ENCODE results near the gene C11orf42. TPM values are rescaled to one million over a fixed set of nuclear protein-coding genes. Genes with fewer than 3 reads are reported as not detected.

The C11orf42 gene
- total and polyA plus RNA-seq, 2 experiments from 2014 or later: 0.16 TPM; not detected in 1

DNA sequence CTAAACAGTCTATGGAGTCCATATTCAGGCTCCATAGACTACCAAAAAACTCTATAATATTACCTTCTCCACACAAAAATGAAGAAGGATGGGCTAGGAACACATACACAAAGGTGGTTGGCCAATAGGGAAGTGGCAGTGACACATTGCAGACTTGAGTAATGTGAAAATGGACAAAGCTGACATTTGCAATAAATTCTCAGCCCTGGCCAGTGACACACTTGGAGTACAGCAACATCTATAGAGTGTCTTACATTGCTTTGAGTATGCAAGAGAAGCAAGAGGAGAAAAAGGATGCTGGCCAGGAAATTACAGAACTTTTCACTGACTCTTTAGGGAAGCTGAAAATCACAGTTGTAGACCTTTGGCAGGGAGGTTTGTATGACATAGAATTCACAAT lies 13.6 kb upstream of the C11orf42 start:
- no peak for DNase-seq
- in situ Hi-C loops (cut with MboI): no loop called here
- H3K27me3 ChIP-seq (replicated peaks; ENCODE audit: insufficient read depth): no peaks in the 10 kb centered on the region

DNA sequence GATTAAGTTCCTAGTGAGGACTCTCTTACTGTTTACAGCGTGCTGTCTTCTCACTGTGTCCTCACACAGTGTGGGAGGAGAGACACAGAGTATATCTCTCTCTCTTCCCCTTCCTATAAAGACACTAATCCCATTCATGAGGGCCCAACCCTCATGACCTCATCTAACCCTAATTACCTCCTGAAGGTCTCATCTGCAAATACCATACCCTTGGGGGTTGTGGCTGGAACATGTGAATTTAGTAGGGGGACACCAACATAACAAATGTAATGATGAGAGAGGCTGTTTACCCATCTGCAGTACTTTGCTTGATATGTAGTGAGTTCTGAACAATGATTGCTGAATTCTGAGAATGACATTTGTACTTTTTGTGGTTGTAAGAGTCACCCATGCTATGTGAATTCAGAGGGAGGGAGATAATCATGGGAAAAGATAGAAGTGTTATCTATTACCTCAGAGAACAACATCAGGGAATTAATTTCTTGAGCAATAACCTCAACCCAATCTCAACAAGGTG lies 11.2 kb upstream of the C11orf42 start:
- no peak overlapping the region for H3K27ac ChIP-seq
- H2AFZ ChIP-seq: no peak overlapping the region
- no peak overlapping the region for H3K4me3 ChIP-seq
- no peak overlapping the region for H3K4me2 ChIP-seq (ENCODE audit: unreplicated experiment)
- in situ Hi-C loops (cut with MboI): no loop called here
- 33 to 40% methylated on average over 1 of the region's 1 CpG for WGBS, 2 experiments (ENCODE audit: low coverage in 1 of 2, low lambda C conversion rate in 2 of 2, missing lambda C conversion rate in 2 of 2)
- DNase-seq: no peak
- no peaks in the 10 kb centered on the region for H3K79me2 ChIP-seq (ENCODE audit: insufficient read depth)
- H3F3A ChIP-seq (ENCODE audit: insufficient read depth): no peaks in the 10 kb centered on the region
- no peaks in the 10 kb centered on the region for H3K27me3 ChIP-seq (replicated peaks; ENCODE audit: insufficient read depth)
- TF ChIP-seq EZH2 (IDR thresholded peaks at IDR 0.05; ENCODE audit: insufficient read depth, poor library complexity, severe bottlenecking) (no peak), EZH2phosphoT487 (IDR thresholded peaks at IDR 0.05; ENCODE audit: insufficient read depth, low read depth) (no peak)
- H3K4me1 ChIP-seq (ENCODE audit: insufficient read depth): no peaks in the 10 kb centered on the region
- H4K20me1 ChIP-seq (ENCODE audit: insufficient read depth): no peaks in the 10 kb centered on the region
- no peak overlapping the region for H3K9ac ChIP-seq
- H3K9me2 ChIP-seq (ENCODE audit: insufficient read depth): no peaks in the 10 kb centered on the region
- H3K9me3 ChIP-seq (ENCODE audit: low read depth): no peaks in the 10 kb centered on the region
- no peaks in the 10 kb centered on the region for H3K36me3 ChIP-seq (ENCODE audit: low read depth)

More for the DNA sequence above, 13.6 kb upstream of the C11orf42 start:
- no peaks in the 10 kb centered on the region for H3K9me2 ChIP-seq (ENCODE audit: insufficient read depth)
- no peak overlapping the region for H2AFZ ChIP-seq
- no peaks in the 10 kb centered on the region for H3K79me2 ChIP-seq (ENCODE audit: insufficient read depth)
- no peaks in the 10 kb centered on the region for H3F3A ChIP-seq (ENCODE audit: insufficient read depth)
- no peaks in the 10 kb centered on the region for H3K9me3 ChIP-seq (ENCODE audit: low read depth)
- TF ChIP-seq EZH2 (IDR thresholded peaks at IDR 0.05; ENCODE audit: insufficient read depth, poor library complexity, severe bottlenecking) (no peak), EZH2phosphoT487 (IDR thresholded peaks at IDR 0.05; ENCODE audit: insufficient read depth, low read depth) (no peak)
- H3K4me2 ChIP-seq (ENCODE audit: unreplicated experiment): no peak overlapping the region
- H3K36me3 ChIP-seq (ENCODE audit: low read depth): no peaks in the 10 kb centered on the region
- H4K20me1 ChIP-seq (ENCODE audit: insufficient read depth): no peaks in the 10 kb centered on the region
- H3K4me1 ChIP-seq (ENCODE audit: insufficient read depth): no peaks in the 10 kb centered on the region
- H3K4me3 ChIP-seq: no peak overlapping the region
- H3K9ac ChIP-seq: no peak overlapping the region
- H3K27ac ChIP-seq: no peak overlapping the region

DNA sequence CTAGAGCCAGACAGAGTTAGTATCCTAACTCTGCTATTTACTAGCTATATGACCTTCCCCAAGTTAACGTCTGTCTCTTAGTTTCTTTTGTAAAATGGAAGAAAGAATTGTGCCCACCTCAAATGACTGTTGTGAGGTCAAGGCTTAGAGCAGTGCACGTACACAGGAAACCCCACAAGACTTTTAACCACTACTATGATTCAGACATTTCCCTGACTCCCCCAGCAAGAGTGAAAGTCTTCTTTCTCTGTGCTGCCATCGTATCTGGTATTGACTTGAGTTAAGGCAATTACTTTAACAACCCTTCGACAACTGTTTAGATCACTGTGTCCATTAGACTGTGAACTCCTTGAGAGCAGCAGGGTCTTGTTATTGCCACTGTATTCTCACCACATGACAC lies 9.0 kb upstream of the C11orf42 start:
- Histone ChIP-seq H3K4me2 (ENCODE audit: unreplicated experiment) (no peak overlapping the region), H3K4me3 (no peak overlapping the region), H3K9me2 (ENCODE audit: insufficient read depth) (no peaks in the 10 kb centered on the region), H3K9me3 (ENCODE audit: low read depth) (no peaks in the 10 kb centered on the region), H3F3A (ENCODE audit: insufficient read depth) (0 out of 2 replicates have a peak, but pooled peaks cover 3% of the 10 kb centered on the region), H3K27ac (no peak overlapping the region), H3K27me3 (replicated peaks; ENCODE audit: insufficient read depth) (no peaks in the 10 kb centered on the region), H3K4me1 (ENCODE audit: insufficient read depth) (peaks cover 5% of the 10 kb centered on the region), H4K20me1 (ENCODE audit: insufficient read depth) (no peaks in the 10 kb centered on the region), H3K9ac (no peak overlapping the region), H3K36me3 (ENCODE audit: low read depth) (no peaks in the 10 kb centered on the region), H2AFZ (no peak overlapping the region), H3K79me2 (ENCODE audit: insufficient read depth) (no peaks in the 10 kb centered on the region)
- no peak for DNase-seq
- in situ Hi-C loops (cut with MboI): no loop called here
- 47 to 51% methylated on average over 4 of the region's 4 CpGs for WGBS, 2 experiments (ENCODE audit: low coverage in 1 of 2, low lambda C conversion rate in 2 of 2, missing lambda C conversion rate in 2 of 2)
- no peak for TF ChIP-seq EZH2phosphoT487 (IDR thresholded peaks at IDR 0.05; ENCODE audit: insufficient read depth, low read depth)
- TF ChIP-seq EZH2 (IDR thresholded peaks at IDR 0.05; ENCODE audit: insufficient read depth, poor library complexity, severe bottlenecking): no peak

DNA sequence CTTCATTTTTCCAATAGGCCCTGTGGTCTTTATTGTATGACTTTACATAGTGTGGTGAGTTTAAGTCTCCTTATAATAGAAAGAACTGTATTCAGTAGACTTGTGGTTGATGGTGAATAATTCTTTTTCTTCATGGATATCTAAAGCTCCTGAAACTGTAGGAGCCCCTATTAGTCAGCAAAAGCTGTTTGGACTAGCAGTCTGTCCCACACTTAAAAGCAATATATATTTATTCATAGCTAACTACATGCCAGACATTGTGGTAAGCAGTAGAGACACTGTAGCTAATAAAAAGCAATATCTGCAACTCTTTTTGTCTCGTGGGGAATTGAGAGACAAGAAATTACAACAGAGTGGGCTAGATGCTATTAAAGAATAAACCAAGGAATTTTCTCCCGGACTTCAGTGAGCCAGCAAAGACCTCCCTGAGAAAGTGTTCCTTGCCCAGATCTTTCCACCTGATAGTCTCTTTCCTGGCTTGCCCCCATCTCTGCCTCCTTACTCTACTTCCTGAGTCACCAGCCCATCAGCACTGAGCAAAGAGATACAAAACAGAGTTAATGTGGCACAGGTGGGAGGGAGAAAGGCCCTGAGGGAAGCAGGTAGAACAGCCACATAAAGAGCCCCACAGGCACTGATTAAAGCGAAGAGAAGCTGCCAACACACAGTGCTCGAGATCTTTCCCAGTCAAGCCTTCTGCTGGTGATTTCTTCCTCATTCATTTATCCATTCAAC lies 7.7 kb upstream of the C11orf42 start:
- in situ Hi-C loops (cut with MboI): no loop called here
- Histone ChIP-seq H3K27me3 (replicated peaks; ENCODE audit: insufficient read depth) (no peaks in the 10 kb centered on the region), H2AFZ (no peak overlapping the region), H3K4me3 (no peak overlapping the region), H3K4me1 (ENCODE audit: insufficient read depth) (peaks cover 13% of the 10 kb centered on the region), H3K79me2 (ENCODE audit: insufficient read depth) (no peaks in the 10 kb centered on the region), H4K20me1 (ENCODE audit: insufficient read depth) (no peaks in the 10 kb centered on the region), H3K9me2 (ENCODE audit: insufficient read depth) (no peaks in the 10 kb centered on the region), H3F3A (ENCODE audit: insufficient read depth) (0 out of 2 replicates have a peak, but pooled peaks cover 5% of the 10 kb centered on the region), H3K9ac (no peak overlapping the region), H3K9me3 (ENCODE audit: low read depth) (no peaks in the 10 kb centered on the region), H3K4me2 (ENCODE audit: unreplicated experiment) (no peak overlapping the region), H3K27ac (no peak overlapping the region), H3K36me3 (ENCODE audit: low read depth) (no peaks in the 10 kb centered on the region)
- 69 to 72% methylated on average over 4 of the region's 4 CpGs for WGBS, 2 experiments (ENCODE audit: low coverage in 1 of 2, low lambda C conversion rate in 2 of 2, missing lambda C conversion rate in 2 of 2)
- TF ChIP-seq EZH2 (IDR thresholded peaks at IDR 0.05; ENCODE audit: insufficient read depth, poor library complexity, severe bottlenecking) (no peak), EZH2phosphoT487 (IDR thresholded peaks at IDR 0.05; ENCODE audit: insufficient read depth, low read depth) (no peak)
- no peak for DNase-seq
